GM12801 (cell line): ENCODE data around the gene SUPT6H.

ENCODE experiments used
- CTCF ChIP-seq: IDR thresholded peaks from one replicate; pipeline ENCODE4 v1.5.1; 2011; ENCODE audit warnings: control low read depth; ENCODE audit not compliant: insufficient read length; ENCODE audit errors: extremely low read depth

The SUPT6H gene

GRCh38 chr17:28725166-28725659 lies 63.2 kb downstream of the SUPT6H start:
- TF ChIP-seq CTCF: no peak

DNA sequence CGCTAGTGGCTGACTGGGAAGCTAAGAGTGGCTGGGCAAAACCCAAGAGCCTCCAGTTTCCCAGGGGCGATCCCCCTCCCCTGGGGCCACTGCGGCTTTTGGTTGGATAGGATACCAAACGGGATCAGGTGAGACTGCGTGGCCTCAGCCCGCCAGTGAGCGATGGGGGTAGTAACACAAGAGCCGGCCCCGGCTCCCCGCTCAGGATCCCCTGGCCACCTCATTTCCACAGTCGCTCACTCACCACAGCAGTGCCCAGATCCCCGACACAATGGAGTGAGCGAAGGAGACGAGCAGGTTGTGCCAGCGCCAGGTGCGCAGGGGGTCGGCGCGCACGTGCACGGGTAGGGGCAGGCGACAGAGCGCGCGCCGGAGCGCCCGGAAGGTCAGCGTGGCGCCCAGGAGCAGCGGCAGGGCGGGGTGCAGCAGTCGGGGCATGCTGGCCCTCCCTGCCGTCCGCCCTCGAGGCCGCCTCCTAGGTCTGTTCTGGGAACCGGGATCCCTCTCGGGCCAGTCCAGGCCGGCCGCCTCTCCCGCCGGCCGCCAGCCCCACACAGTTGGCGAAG lies 63.7 kb downstream of the SUPT6H start:
- no peak for TF ChIP-seq CTCF

GRCh38 chr17:28726226-28726626 lies 64.2 kb downstream of the SUPT6H start, which contains the start of gene TLCD1:
Gene TLCD1, minus strand, starts transcription at chr17:28726233. Its CDS starts 136 bp downstream, at chr17:28726097.
- no peak for TF ChIP-seq CTCF

GRCh38 chr17:28726627-28727491 lies 64.9 kb downstream of the SUPT6H start:
- TF ChIP-seq CTCF: peak; percentile 19

DNA sequence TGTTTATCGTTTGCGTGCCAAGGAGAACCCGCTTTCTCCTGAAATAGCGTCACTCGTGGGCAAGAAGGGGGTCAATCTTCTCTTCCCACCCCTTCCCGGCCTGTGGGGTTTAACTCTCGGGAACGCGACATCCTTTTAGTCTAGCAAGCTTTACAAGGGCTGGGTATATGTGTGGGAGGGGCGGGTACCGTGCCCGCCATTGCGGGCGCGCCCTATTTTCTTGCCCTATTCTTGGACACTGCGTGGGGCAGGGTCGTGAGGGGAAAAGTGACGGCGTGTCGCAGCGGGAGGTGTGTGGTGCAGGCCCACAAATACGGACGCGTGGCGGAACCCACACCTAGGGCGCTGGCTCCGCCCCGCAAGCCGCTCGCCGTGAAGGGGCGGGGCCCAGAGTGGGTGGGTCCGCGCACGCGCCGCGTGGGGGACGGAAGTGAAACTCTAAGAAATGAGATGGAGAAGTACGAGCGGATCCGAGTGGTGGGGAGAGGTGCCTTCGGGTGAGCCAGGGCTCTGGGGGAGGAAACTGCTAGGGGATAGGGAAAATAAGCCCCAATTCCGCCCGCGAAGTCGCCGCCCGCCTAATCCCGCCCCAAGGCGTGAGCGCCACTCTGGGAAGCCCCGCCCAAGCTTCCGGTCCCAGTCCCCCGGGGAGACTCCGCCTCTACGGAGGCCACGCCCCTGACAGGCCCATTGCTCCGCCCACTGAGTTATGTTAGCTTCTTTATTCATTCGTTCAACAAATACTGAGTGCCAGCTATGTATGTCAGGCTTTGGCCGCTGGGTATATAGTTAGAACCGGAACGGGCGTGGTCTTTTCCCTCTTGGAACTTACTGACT lies 66.6 kb downstream of the SUPT6H start, which contains the start of gene NEK8:
TSS of gene NEK8 (plus strand) at position 425 of the 837 bp plus-strand sequence. CDS start at position 451, 26 bp downstream.
- no peak for TF ChIP-seq CTCF

GRCh38 chr17:28729950-28730330 lies 67.9 kb downstream of the SUPT6H start:
- no peak for TF ChIP-seq CTCF

DNA sequence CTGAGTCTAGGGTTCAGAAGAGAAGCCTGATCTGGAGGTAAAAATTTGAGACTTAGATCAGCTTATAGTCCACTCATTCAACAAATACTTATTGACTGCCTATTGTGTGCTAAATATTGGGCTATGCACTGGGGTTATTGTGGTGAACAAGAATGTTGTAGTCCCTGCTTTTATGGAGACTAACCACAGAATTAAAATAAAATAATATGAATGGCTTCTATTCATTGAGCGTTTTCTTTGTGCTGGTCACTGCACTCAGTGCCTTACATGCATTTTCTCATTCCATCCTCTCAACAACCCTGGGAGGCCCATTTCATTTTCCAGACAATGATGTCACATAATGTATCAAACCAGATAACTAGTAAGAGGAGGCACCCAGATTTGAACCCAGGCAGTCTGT lies 71.3 kb downstream of the SUPT6H start:
- TF ChIP-seq CTCF: no peak
